Epithelial cell of proximal tubule (primary cell): ENCODE measurements around the gene CEP350. TPM values are rescaled to one million over a fixed set of nuclear protein-coding genes. Genes with fewer than 3 reads are reported as not detected.

Experiments used
- DNase-seq: peaks from one replicate; pipeline ENCODE4 v3.0.0-alpha.2; 2011; ENCODE audit warnings: low read depth
- H3K4me3 ChIP-seq: 2 replicates; pipeline ENCODE4 v1.5.1; 2011; ENCODE audit warnings: low read depth, mild to moderate bottlenecking, low read length
- CTCF ChIP-seq: conservative IDR thresholded peaks from 2 replicates; pipeline ENCODE4 v1.5.1; 2012; ENCODE audit warnings: low read depth, mild to moderate bottlenecking, low read length
- total RNA-seq: library from RNA; depleted of rRNA; stranded (reverse); fragments of >200 nt; gene quantifications from 2 replicates; pipeline ENCODE4 v1.2.3, GENCODE V29; 2015

CEP350 gene
- total RNA-seq, 1 donor from 2014 or later = 26.4 TPM

GRCh38 chr1:180135535-180135934, 180.9 kb downstream of the CEP350 start:
- H3K4me3 ChIP-seq = no peak overlapping the region
- DNase-seq = no peak
- TF ChIP-seq CTCF = no peak

- DNase-seq = no peak
- H3K4me3 ChIP-seq = no peak overlapping the region
- TF ChIP-seq CTCF = no peak
Measured at GRCh38 chr1:180136331-180136967, 181.8 kb downstream of the CEP350 start.

GRCh38 chr1:180136968-180137356, 182.4 kb downstream of the CEP350 start:
- no peak overlapping the region for H3K4me3 ChIP-seq
- no peak for DNase-seq
- no peak for TF ChIP-seq CTCF

- no peak overlapping the region for H3K4me3 ChIP-seq
- no peak for TF ChIP-seq CTCF
- no peak for DNase-seq
Measured at GRCh38 chr1:180137776-180138175, 183.2 kb downstream of the CEP350 start.

GRCh38 chr1:180141381-180141934, 186.8 kb downstream of the CEP350 start:
- H3K4me3 ChIP-seq = no peak overlapping the region
- no peak for DNase-seq
- no peak for TF ChIP-seq CTCF

GRCh38 chr1:180143359-180143758, 188.7 kb downstream of the CEP350 start:
- no peak for DNase-seq
- no peak overlapping the region for H3K4me3 ChIP-seq
- no peak for TF ChIP-seq CTCF

- DNase-seq = no peak
- H3K4me3 ChIP-seq = no peak overlapping the region
- TF ChIP-seq CTCF = no peak
Measured at GRCh38 chr1:180144659-180145357, 190.2 kb downstream of the CEP350 start.
